Measurements from ENCODE around the gene NR2F1.

GRCh38 chr5:93600409-93601070 lies 17.5 kb downstream of the NR2F1 start:
- TF ChIP-seq SP1 (IDR thresholded peaks at IDR 0.05) (no peak), ELF4 (IDR thresholded peaks at IDR 0.05) (no peak), LEF1 (IDR thresholded peaks at IDR 0.05; ENCODE audit: borderline replicate concordance) (peak; percentile 50; the same call in 1 of the 2 replicates), FOXM1 (IDR thresholded peaks at IDR 0.05; ENCODE audit: borderline replicate concordance) (no peak), ZNF384 (IDR thresholded peaks at IDR 0.05) (no peak), ARNT (IDR thresholded peaks at IDR 0.05) (peak; percentile 49), HDGF (IDR thresholded peaks at IDR 0.05; ENCODE audit: borderline replicate concordance) (no peak), FOXK2 (IDR thresholded peaks at IDR 0.05) (no peak), NFRKB (IDR thresholded peaks at IDR 0.05) (no peak), BHLHE40 (IDR thresholded peaks at IDR 0.05; ENCODE audit: borderline replicate concordance) (no peak), FOXA1 (IDR thresholded peaks at IDR 0.05) (no peak), SUZ12 (IDR thresholded peaks at IDR 0.05) (no peak)
